HepG2 (cell line): Measurements from ENCODE around the gene SLC25A11. TPM values are rescaled to one million over a fixed set of nuclear protein-coding genes. Genes with fewer than 3 reads are reported as not detected.

ENCODE experiments used
- BORCS8-MEF2B ChIP-seq: sonication (generic); formaldehyde crosslinking; IDR thresholded peaks from 2 replicates; pipeline ENCODE4 v1.8.0; 2022; ENCODE audit warnings: mild to moderate bottlenecking, missing genetic modification reagents
- CHD4 ChIP-seq: fragments of 200-600 bp; sonication (generic); IDR thresholded peaks from 2 replicates; pipeline ENCODE4 v1.7.0; 2017; ENCODE audit warnings: mild to moderate bottlenecking, low read length, borderline replicate concordance
- NONO ChIP-seq, 2 experiments: fragments of 450-650 bp in 1 of 2; sonication (generic) in 1 of 2; formaldehyde crosslinking in 1 of 2; IDR thresholded peaks in 1 of 2; conservative IDR thresholded peaks in 1 of 2; 2 replicates each; pipeline versions ENCODE4 v1.6.1 to v1.8.0; 2017 to 2022; ENCODE audit warnings: mild to moderate bottlenecking in 1 of 2, missing genetic modification reagents in 1 of 2, moderate library complexity in 1 of 2
- PHB2 ChIP-seq: fragments of 450-650 bp; IDR thresholded peaks from 2 replicates; pipeline ENCODE4 v1.6.1; 2018; ENCODE audit not compliant: partially characterized antibody
- PPARG ChIP-seq: conservative IDR thresholded peaks from 2 replicates; pipeline ENCODE4 v1.6.1; 2016; ENCODE audit warnings: missing biosample characterization, missing genetic modification reagents
- RFXANK ChIP-seq: IDR thresholded peaks from 2 replicates; pipeline ENCODE4 v1.6.1; 2016
- SALL1 ChIP-seq: sonication (generic); formaldehyde crosslinking; IDR thresholded peaks from 2 replicates; pipeline ENCODE4 v1.8.0; 2022; ENCODE audit warnings: mild to moderate bottlenecking, missing genetic modification reagents
- SMARCC2 ChIP-seq: fragments of 450-650 bp; IDR thresholded peaks from 2 replicates; pipeline ENCODE4 v1.6.1; 2017; ENCODE audit warnings: antibody characterized with exemption, mild to moderate bottlenecking
- TOE1 ChIP-seq: sonication (generic); formaldehyde crosslinking; IDR thresholded peaks from 2 replicates; pipeline ENCODE4 v1.4.0; 2020; ENCODE audit warnings: mild to moderate bottlenecking, missing genetic modification reagents
- ZNF331 ChIP-seq: sonication (generic); formaldehyde crosslinking; IDR thresholded peaks from 2 replicates; pipeline ENCODE4 v1.4.0; 2020; ENCODE audit warnings: missing genetic modification reagents
- ZNF746 ChIP-seq: sonication (generic); formaldehyde crosslinking; IDR thresholded peaks from 2 replicates; pipeline ENCODE4 v1.8.0; 2022; ENCODE audit warnings: mild to moderate bottlenecking, missing genetic modification reagents
- ZSCAN12 ChIP-seq: sonication (generic); formaldehyde crosslinking; IDR thresholded peaks from 2 replicates; pipeline ENCODE4 v1.9.0; 2021; ENCODE audit warnings: mild to moderate bottlenecking, missing genetic modification reagents
- polyA plus RNA-seq, 8 experiments: library from polyadenylated mRNA; depleted of rRNA in 3 of 8; stranded (reverse) in 7 of 8; unstranded in 1 of 8; fragments of >200 nt; fragmentation: Illumina TruSeq in 4 of 8; extraction: Trizol in 4 of 8; gene quantifications; 2 replicates each; pipeline versions ENCODE4 v1.2.1 to v1.2.3, GENCODE V29; 2011 to 2016; ENCODE audit warnings: low read depth in 4 of 8, missing spikeins in 1 of 8, mixed read lengths in 1 of 8; ENCODE audit not compliant: insufficient read depth in 1 of 8
- total RNA-seq, 5 experiments: library from RNA; depleted of rRNA; stranded (reverse); fragments of >200 nt; fragmentation: Illumina TruSeq; extraction: Trizol; gene quantifications; 2 replicates each; pipeline ENCODE4 v1.2.3, GENCODE V29; 2016; ENCODE audit warnings: low read depth in 1 of 5
- TF ChIP-seq, protein P1 (sequence below): sonication (generic); formaldehyde crosslinking; IDR thresholded peaks from 2 replicates; pipeline ENCODE4 v1.5.1; 2020; ENCODE audit warnings: mild to moderate bottlenecking, missing genetic modification reagents, moderate library complexity
- TF ChIP-seq, protein P2 (sequence below): sonication (generic); formaldehyde crosslinking; IDR thresholded peaks from 2 replicates; pipeline ENCODE4 v1.4.0; 2020; ENCODE audit warnings: missing genetic modification reagents, borderline replicate concordance
- TF ChIP-seq, protein P3 (sequence below): sonication (generic); formaldehyde crosslinking; conservative IDR thresholded peaks from 2 replicates; pipeline ENCODE4 v1.4.0; 2020; ENCODE audit warnings: missing genetic modification reagents
- TF ChIP-seq, protein P4 (sequence below): sonication (generic); formaldehyde crosslinking; IDR thresholded peaks from 2 replicates; pipeline ENCODE4 v1.4.0; 2020; ENCODE audit warnings: missing genetic modification reagents

Gene SLC25A11
- total and polyA plus RNA-seq, 2 of the 13 experiments (the other 11 are each of a cell fraction or from before 2014, with no cell fraction given): 35.4 to 47.2 TPM

DNA sequence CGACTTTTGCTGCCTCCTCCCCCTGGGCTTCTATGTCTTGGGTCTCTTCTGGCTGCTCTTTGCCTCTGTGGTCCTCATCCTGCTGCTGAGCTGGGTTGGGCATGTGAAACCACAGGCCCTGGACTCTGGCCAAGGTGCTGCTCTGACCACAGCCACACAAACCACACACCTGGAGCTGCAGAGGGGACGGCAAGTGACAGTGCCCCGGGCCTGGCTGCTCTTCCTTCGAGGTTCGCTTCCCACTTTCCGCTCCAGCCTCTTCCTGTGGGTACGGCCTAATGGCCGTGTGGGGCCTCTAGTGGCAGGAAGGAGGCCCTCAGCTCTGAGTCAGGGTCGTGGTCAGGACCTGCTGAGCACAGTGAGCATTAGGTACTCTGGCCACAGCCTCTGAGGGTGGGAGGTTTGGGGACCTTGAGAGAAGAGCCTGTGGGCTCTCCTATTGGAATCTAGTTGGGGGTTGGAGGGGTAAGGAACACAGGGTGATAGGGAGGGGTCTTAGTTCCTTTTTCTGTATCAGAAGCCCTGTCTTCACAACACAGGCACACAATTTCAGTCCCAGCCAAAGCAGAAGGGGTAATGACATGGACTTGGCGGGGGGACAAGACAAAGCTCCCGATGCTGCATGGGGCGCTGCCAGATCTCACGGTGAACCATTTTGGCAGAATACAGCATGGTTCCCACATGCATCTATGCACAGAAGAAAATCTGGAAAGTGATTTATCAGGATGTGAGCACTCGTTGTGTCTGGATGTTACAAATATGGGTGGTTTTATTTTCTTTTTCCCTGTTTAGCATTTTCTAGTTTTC, 5.5 kb downstream of the SLC25A11 start (continued):
- TF ChIP-seq, protein P1, sequence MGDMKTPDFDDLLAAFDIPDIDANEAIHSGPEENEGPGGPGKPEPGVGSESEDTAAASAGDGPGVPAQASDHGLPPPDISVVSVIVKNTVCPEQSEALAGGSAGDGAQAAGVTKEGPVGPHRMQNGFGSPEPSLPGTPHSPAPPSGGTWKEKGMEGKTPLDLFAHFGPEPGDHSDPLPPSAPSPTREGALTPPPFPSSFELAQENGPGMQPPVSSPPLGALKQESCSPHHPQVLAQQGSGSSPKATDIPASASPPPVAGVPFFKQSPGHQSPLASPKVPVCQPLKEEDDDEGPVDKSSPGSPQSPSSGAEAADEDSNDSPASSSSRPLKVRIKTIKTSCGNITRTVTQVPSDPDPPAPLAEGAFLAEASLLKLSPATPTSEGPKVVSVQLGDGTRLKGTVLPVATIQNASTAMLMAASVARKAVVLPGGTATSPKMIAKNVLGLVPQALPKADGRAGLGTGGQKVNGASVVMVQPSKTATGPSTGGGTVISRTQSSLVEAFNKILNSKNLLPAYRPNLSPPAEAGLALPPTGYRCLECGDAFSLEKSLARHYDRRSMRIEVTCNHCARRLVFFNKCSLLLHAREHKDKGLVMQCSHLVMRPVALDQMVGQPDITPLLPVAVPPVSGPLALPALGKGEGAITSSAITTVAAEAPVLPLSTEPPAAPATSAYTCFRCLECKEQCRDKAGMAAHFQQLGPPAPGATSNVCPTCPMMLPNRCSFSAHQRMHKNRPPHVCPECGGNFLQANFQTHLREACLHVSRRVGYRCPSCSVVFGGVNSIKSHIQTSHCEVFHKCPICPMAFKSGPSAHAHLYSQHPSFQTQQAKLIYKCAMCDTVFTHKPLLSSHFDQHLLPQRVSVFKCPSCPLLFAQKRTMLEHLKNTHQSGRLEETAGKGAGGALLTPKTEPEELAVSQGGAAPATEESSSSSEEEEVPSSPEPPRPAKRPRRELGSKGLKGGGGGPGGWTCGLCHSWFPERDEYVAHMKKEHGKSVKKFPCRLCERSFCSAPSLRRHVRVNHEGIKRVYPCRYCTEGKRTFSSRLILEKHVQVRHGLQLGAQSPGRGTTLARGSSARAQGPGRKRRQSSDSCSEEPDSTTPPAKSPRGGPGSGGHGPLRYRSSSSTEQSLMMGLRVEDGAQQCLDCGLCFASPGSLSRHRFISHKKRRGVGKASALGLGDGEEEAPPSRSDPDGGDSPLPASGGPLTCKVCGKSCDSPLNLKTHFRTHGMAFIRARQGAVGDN (CRISPR knock-in tag): peak; percentile 85
- TF ChIP-seq SMARCC2 (no peak), BORCS8-MEF2B (CRISPR knock-in tag) (peak; percentile 57; the same call in 1 of the 2 replicates), RFXANK (CRISPR knock-in tag) (no peak), PHB2 (no peak), ZNF746 (CRISPR knock-in tag) (no peak), TOE1 (no peak), SALL1 (CRISPR knock-in tag) (peak; percentile 51; the same call in 1 of the 2 replicates), ZSCAN12 (CRISPR knock-in tag) (no peak), CHD4 (no peak), NONO (IDR thresholded peaks at IDR 0.05) (no peak), NONO (CRISPR knock-in tag; conservative IDR thresholded peaks at IDR 0.05) (peak; percentile 36; the same call in 1 of the 2 replicates), ZNF331 (CRISPR knock-in tag) (0 out of 2 replicates have a peak, but pooled peaks have one; percentile 38), PPARG (no peak)
- TF ChIP-seq, protein P2, sequence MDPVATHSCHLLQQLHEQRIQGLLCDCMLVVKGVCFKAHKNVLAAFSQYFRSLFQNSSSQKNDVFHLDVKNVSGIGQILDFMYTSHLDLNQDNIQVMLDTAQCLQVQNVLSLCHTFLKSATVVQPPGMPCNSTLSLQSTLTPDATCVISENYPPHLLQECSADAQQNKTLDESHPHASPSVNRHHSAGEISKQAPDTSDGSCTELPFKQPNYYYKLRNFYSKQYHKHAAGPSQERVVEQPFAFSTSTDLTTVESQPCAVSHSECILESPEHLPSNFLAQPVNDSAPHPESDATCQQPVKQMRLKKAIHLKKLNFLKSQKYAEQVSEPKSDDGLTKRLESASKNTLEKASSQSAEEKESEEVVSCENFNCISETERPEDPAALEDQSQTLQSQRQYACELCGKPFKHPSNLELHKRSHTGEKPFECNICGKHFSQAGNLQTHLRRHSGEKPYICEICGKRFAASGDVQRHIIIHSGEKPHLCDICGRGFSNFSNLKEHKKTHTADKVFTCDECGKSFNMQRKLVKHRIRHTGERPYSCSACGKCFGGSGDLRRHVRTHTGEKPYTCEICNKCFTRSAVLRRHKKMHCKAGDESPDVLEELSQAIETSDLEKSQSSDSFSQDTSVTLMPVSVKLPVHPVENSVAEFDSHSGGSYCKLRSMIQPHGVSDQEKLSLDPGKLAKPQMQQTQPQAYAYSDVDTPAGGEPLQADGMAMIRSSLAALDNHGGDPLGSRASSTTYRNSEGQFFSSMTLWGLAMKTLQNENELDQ: no peak
- TF ChIP-seq, protein P3, sequence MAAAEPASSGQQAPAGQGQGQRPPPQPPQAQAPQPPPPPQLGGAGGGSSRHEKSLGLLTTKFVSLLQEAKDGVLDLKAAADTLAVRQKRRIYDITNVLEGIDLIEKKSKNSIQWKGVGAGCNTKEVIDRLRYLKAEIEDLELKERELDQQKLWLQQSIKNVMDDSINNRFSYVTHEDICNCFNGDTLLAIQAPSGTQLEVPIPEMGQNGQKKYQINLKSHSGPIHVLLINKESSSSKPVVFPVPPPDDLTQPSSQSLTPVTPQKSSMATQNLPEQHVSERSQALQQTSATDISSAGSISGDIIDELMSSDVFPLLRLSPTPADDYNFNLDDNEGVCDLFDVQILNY (CRISPR knock-in tag): no peak
- TF ChIP-seq, protein P4, sequence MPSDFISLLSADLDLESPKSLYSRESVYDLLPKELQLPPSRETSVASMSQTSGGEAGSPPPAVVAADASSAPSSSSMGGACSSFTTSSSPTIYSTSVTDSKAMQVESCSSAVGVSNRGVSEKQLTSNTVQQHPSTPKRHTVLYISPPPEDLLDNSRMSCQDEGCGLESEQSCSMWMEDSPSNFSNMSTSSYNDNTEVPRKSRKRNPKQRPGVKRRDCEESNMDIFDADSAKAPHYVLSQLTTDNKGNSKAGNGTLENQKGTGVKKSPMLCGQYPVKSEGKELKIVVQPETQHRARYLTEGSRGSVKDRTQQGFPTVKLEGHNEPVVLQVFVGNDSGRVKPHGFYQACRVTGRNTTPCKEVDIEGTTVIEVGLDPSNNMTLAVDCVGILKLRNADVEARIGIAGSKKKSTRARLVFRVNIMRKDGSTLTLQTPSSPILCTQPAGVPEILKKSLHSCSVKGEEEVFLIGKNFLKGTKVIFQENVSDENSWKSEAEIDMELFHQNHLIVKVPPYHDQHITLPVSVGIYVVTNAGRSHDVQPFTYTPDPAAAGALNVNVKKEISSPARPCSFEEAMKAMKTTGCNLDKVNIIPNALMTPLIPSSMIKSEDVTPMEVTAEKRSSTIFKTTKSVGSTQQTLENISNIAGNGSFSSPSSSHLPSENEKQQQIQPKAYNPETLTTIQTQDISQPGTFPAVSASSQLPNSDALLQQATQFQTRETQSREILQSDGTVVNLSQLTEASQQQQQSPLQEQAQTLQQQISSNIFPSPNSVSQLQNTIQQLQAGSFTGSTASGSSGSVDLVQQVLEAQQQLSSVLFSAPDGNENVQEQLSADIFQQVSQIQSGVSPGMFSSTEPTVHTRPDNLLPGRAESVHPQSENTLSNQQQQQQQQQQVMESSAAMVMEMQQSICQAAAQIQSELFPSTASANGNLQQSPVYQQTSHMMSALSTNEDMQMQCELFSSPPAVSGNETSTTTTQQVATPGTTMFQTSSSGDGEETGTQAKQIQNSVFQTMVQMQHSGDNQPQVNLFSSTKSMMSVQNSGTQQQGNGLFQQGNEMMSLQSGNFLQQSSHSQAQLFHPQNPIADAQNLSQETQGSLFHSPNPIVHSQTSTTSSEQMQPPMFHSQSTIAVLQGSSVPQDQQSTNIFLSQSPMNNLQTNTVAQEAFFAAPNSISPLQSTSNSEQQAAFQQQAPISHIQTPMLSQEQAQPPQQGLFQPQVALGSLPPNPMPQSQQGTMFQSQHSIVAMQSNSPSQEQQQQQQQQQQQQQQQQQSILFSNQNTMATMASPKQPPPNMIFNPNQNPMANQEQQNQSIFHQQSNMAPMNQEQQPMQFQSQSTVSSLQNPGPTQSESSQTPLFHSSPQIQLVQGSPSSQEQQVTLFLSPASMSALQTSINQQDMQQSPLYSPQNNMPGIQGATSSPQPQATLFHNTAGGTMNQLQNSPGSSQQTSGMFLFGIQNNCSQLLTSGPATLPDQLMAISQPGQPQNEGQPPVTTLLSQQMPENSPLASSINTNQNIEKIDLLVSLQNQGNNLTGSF: no peak
